ENCODE results near the gene MRM2. TPM values are rescaled to one million over a fixed set of nuclear protein-coding genes. Genes with fewer than 3 reads are reported as not detected.

Gene MRM2
- total RNA-seq, 1 experiment from 2014 or later = 32.1 TPM

DNA sequence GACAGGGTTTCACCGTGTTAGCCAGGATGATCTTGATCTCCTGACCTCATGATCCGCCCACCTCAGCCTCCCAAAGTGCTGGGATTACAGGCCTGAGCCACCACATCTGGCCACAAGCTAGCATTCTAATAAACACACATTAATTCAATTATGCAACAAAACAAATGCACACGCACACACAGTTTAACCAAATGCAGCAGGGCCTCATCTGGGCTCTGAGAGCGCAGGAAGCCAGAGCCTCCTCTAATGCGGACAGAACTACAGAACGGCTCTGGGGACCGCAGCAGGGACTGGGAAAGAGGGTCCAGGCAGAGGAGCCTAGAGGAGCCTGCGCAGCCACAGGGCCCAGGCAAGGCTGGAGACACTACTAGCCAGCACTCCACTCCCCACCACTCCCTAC lies 13.1 kb downstream of the MRM2 start:
- Mint-ChIP-seq H3K9me3 (ENCODE audit: unreplicated experiment) (no peaks in the 10 kb centered on the region), H3K27ac (ENCODE audit: low read depth, unreplicated experiment) (no peak overlapping the region), H3K4me1 (ENCODE audit: insufficient read depth, unreplicated experiment) (peaks cover 27% of the 10 kb centered on the region), H3K27me3 (ENCODE audit: insufficient read depth, unreplicated experiment) (no peaks in the 10 kb centered on the region), H3K4me3 (ENCODE audit: unreplicated experiment) (no peak overlapping the region), H3K36me3 (ENCODE audit: insufficient read depth, unreplicated experiment) (peaks cover 21% of the 10 kb centered on the region)
- intact Hi-C loops (cut with micrococcal nuclease) = no loop called here
- TF ChIP-seq, protein P1, sequence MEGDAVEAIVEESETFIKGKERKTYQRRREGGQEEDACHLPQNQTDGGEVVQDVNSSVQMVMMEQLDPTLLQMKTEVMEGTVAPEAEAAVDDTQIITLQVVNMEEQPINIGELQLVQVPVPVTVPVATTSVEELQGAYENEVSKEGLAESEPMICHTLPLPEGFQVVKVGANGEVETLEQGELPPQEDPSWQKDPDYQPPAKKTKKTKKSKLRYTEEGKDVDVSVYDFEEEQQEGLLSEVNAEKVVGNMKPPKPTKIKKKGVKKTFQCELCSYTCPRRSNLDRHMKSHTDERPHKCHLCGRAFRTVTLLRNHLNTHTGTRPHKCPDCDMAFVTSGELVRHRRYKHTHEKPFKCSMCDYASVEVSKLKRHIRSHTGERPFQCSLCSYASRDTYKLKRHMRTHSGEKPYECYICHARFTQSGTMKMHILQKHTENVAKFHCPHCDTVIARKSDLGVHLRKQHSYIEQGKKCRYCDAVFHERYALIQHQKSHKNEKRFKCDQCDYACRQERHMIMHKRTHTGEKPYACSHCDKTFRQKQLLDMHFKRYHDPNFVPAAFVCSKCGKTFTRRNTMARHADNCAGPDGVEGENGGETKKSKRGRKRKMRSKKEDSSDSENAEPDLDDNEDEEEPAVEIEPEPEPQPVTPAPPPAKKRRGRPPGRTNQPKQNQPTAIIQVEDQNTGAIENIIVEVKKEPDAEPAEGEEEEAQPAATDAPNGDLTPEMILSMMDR (IDR thresholded peaks at IDR 0.05; ENCODE audit: unreplicated experiment) = no peak
- no peak for DNase-seq (ENCODE audit: unreplicated experiment)
- POLR2A ChIA-PET = interaction anchor here (3.2 kb wide), 1 partner anchor 12 kb away, joined by 10 read pairs; the partner anchor contains the start of genes MRM2 and NUDT1
- no TSS peak for BruUV-seq (replicated peaks)
- CTCF ChIA-PET = no interaction called here

DNA sequence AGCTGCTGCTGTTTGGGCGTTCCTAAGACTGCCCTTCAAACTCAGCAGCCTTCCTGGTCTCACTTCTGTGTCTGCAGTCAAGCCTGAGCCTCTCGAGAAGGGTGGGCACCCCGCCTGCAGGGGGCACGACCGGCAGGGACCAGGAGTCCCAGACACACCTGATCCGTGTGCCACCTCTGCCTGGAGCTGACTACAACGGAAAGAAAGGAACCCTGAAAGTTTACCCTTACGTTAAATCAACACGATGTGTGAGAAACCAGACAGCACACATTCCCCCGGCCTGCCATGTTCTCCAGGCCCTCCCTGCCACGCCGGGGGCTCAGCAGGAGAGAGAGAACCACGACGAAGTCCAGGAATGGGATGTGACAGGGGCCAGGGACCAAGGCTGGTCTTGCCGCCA lies 14.3 kb downstream of the MRM2 start:
- TF ChIP-seq, protein P1 (IDR thresholded peaks at IDR 0.05; ENCODE audit: unreplicated experiment) = no peak
- Mint-ChIP-seq H3K27me3 (ENCODE audit: insufficient read depth, unreplicated experiment) (no peaks in the 10 kb centered on the region), H3K27ac (ENCODE audit: low read depth, unreplicated experiment) (no peak overlapping the region), H3K9me3 (ENCODE audit: unreplicated experiment) (no peaks in the 10 kb centered on the region), H3K36me3 (ENCODE audit: insufficient read depth, unreplicated experiment) (peaks cover 23% of the 10 kb centered on the region), H3K4me3 (ENCODE audit: unreplicated experiment) (no peak overlapping the region), H3K4me1 (ENCODE audit: insufficient read depth, unreplicated experiment) (peaks cover 27% of the 10 kb centered on the region)
- no TSS peak for BruUV-seq (replicated peaks)
- POLR2A ChIA-PET = interaction anchor here (3.2 kb wide), 1 partner anchor 14 kb away, joined by 10 read pairs; the partner anchor contains the start of genes MRM2 and NUDT1
- no peak for DNase-seq (ENCODE audit: unreplicated experiment)
- intact Hi-C loops (cut with micrococcal nuclease) = no loop called here
- CTCF ChIA-PET = interaction anchor here (0.6 kb wide), 1 partner anchor 372 kb away, joined by 3 read pairs; no protein-coding TSS in a partner anchor

DNA sequence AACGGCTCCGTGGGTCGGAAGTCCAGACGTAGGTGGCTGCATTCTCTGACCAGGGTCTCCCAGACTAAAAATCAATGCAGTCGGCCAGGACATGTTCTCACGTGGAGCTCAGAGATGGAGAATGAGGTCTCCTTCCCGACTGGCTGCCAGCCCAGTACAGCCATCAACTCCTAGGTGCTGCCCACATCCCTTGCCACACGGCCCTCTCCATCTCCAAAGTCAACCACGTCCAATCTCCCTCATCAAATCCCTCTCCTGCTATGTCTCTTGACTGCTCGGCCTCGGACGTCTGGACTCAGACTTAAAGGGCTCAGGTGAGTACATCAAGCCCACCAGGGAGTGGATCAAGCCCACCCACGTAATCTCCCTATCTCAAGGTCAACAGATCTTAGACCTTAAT lies 16.2 kb downstream of the MRM2 start:
- no peaks in the 10 kb centered on the region for H3K9me3 Mint-ChIP-seq (ENCODE audit: unreplicated experiment)
- H3K4me3 Mint-ChIP-seq (ENCODE audit: unreplicated experiment) = peak overlapping the region; percentile 64
- peaks cover 22% of the 10 kb centered on the region for H3K4me1 Mint-ChIP-seq (ENCODE audit: insufficient read depth, unreplicated experiment)
- ChIA-PET POLR2A (interaction anchor here (0.8 to 1.3 kb wide), 3 partner anchors 16 to 128 kb away, joined by 5 to 7 read pairs (median 6); partner anchors contain the start of genes MRM2 and NUDT1), CTCF (no interaction called here)
- intact Hi-C loops (cut with micrococcal nuclease) = no loop called here
- BruUV-seq (replicated peaks) = no TSS peak
- no peaks in the 10 kb centered on the region for H3K27me3 Mint-ChIP-seq (ENCODE audit: insufficient read depth, unreplicated experiment)
- H3K36me3 Mint-ChIP-seq (ENCODE audit: insufficient read depth, unreplicated experiment) = peaks cover 39% of the 10 kb centered on the region
- DNase-seq (ENCODE audit: unreplicated experiment) = no peak
- TF ChIP-seq, protein P1 (IDR thresholded peaks at IDR 0.05; ENCODE audit: unreplicated experiment) = no peak
- H3K27ac Mint-ChIP-seq (ENCODE audit: low read depth, unreplicated experiment) = peak overlapping the region; percentile 85

DNA sequence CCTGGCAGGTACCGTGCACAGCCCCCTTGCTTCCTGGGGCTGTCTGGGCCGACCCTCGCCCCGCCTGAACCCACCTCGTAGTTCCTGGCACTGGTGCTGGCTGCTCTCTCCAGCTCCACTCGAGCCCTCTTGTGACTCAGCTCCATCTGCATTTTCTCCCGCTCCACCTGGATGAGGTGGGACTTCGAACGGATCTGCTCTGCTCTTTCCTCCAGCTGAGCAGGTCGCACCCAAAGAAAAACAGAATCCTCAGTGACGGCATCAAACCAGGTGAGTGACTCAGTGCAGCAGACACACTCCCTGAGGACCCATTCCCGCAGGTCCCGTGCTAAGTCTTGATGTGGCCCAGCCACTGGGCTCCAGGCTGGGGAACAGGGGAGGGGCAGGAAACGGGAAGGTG lies 16.7 kb downstream of the MRM2 start:
- POLR2A ChIA-PET = interaction anchor here (0.6 to 1.3 kb wide), 6 partner anchors 8 to 179 kb away, joined by 3 to 7 read pairs (median 5); partner anchors contain the start of genes MRM2 and NUDT1
- TF ChIP-seq, protein P1 (IDR thresholded peaks at IDR 0.05; ENCODE audit: unreplicated experiment) = no peak
- H3K9me3 Mint-ChIP-seq (ENCODE audit: unreplicated experiment) = no peaks in the 10 kb centered on the region
- no TSS peak for BruUV-seq (replicated peaks)
- no peaks in the 10 kb centered on the region for H3K27me3 Mint-ChIP-seq (ENCODE audit: insufficient read depth, unreplicated experiment)
- DNase-seq (ENCODE audit: unreplicated experiment) = peak; percentile 71
- intact Hi-C loops (cut with micrococcal nuclease) = no loop called here
- peaks cover 39% of the 10 kb centered on the region for H3K36me3 Mint-ChIP-seq (ENCODE audit: insufficient read depth, unreplicated experiment)
- peak overlapping the region; percentile 64 for H3K4me3 Mint-ChIP-seq (ENCODE audit: unreplicated experiment)
- CTCF ChIA-PET = interaction anchor here (0.8 kb wide), 1 partner anchor 28 kb away, joined by 3 read pairs; no protein-coding TSS in a partner anchor
- peak overlapping the region; percentile 85 for H3K27ac Mint-ChIP-seq (ENCODE audit: low read depth, unreplicated experiment)
- peaks cover 22% of the 10 kb centered on the region for H3K4me1 Mint-ChIP-seq (ENCODE audit: insufficient read depth, unreplicated experiment)

Measured in MCF 10A (cell line).